ENCODE data around the gene CARMIL1. TPM values are rescaled to one million over a fixed set of nuclear protein-coding genes. Genes with fewer than 3 reads are reported as not detected.
A peak's percentile ranks its signal among the peaks of the same experiment; 100 is the strongest.

The CARMIL1 gene
- polyA plus RNA-seq, 1 of the 3 experiments (the other 2 are of a cell fraction) = 1.7 TPM

DNA sequence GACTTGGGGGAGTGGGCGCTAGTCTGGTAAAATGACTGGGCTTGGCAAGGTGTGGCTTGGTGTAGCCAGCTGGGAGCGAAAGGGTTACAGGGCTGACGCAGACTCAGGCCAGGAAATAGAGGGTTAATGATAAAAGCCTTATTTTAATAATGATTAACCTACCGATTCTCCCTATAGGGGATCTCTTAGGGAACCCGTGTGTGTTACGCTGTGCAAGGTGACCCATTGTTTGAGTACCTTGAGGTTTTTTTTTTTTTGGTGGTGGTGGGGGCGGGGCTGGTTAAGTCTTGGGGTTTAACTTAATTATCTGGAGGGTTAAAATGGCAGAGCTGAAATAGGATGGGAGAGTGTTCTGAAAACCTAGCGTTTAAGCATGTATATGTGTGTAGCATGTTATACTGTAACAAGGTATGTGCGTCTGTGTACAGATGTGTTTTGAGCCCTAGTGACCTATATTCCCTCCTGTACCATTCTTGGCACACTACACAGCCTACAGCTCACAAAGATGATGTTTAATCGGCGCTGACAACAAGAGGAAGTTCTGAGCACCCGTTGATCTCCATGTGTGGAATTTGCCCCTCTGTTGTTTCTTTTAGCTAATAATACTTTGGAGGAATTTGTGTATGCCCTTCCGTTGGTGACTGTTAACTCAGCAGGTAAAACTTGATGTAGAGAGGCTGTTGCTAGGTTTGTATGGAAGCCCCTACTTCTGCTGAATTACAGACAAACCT lies 1.3 kb downstream of the CARMIL1 start:
- H3K9me3 ChIP-seq = no peaks in the 10 kb centered on the region
- no peak overlapping the region for H3K27ac ChIP-seq (ENCODE audit: low read depth in 2 of 2, low read length in 1 of 2)
- H3K9me2 ChIP-seq = no peaks in the 10 kb centered on the region
- ChIA-PET POLR2A (no interaction called here), CTCF (interaction anchor here (1.2 to 6.6 kb wide), 8 partner anchors 13 to 609 kb away, joined by 3 to 151 read pairs (median 12); no protein-coding TSS in a partner anchor)
- TF ChIP-seq RXRA (IDR thresholded peaks at IDR 0.05; ENCODE audit: borderline replicate concordance, low read depth) (no peak), FOXM1 (IDR thresholded peaks at IDR 0.05; ENCODE audit: low read depth) (no peak), TAF1 (IDR thresholded peaks at IDR 0.05; ENCODE audit: borderline replicate concordance, low read depth, low read length) (no peak), GABPA (IDR thresholded peaks at IDR 0.05; ENCODE audit: low read depth) (no peak), NRF1 (IDR thresholded peaks at IDR 0.05; ENCODE audit: low read depth, low read length) (no peak), MXI1 (IDR thresholded peaks at IDR 0.05; ENCODE audit: low read depth, low read length) (no peak)
- TF ChIP-seq, protein P1, sequence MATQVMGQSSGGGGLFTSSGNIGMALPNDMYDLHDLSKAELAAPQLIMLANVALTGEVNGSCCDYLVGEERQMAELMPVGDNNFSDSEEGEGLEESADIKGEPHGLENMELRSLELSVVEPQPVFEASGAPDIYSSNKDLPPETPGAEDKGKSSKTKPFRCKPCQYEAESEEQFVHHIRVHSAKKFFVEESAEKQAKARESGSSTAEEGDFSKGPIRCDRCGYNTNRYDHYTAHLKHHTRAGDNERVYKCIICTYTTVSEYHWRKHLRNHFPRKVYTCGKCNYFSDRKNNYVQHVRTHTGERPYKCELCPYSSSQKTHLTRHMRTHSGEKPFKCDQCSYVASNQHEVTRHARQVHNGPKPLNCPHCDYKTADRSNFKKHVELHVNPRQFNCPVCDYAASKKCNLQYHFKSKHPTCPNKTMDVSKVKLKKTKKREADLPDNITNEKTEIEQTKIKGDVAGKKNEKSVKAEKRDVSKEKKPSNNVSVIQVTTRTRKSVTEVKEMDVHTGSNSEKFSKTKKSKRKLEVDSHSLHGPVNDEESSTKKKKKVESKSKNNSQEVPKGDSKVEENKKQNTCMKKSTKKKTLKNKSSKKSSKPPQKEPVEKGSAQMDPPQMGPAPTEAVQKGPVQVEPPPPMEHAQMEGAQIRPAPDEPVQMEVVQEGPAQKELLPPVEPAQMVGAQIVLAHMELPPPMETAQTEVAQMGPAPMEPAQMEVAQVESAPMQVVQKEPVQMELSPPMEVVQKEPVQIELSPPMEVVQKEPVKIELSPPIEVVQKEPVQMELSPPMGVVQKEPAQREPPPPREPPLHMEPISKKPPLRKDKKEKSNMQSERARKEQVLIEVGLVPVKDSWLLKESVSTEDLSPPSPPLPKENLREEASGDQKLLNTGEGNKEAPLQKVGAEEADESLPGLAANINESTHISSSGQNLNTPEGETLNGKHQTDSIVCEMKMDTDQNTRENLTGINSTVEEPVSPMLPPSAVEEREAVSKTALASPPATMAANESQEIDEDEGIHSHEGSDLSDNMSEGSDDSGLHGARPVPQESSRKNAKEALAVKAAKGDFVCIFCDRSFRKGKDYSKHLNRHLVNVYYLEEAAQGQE (IDR thresholded peaks at IDR 0.05; ENCODE audit: low read depth, low read length) = no peak
- TF ChIP-seq, protein P2, sequence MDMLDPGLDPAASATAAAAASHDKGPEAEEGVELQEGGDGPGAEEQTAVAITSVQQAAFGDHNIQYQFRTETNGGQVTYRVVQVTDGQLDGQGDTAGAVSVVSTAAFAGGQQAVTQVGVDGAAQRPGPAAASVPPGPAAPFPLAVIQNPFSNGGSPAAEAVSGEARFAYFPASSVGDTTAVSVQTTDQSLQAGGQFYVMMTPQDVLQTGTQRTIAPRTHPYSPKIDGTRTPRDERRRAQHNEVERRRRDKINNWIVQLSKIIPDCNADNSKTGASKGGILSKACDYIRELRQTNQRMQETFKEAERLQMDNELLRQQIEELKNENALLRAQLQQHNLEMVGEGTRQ (IDR thresholded peaks at IDR 0.05; ENCODE audit: borderline replicate concordance, low read depth, low read length) = no peak
- H3K4me3 ChIP-seq (ENCODE audit: low read depth in 2 of 2, low read length in 1 of 2) = peak overlapping the region; percentile 82 to 95
- no peaks in the 10 kb centered on the region for H3K36me3 ChIP-seq (replicated peaks in 1 of 2; ENCODE audit: control insufficient read depth in 1 of 2, insufficient read depth in 2 of 2, low read length in 1 of 2)
- H2AFZ ChIP-seq (ENCODE audit: low read depth) = peak overlapping the region; percentile 92
- H4K20me1 ChIP-seq (ENCODE audit: insufficient read depth) = no peaks in the 10 kb centered on the region
- peak overlapping the region; percentile 96 for H3K4me2 ChIP-seq
- peaks cover 0 to 14% of the 10 kb centered on the region in 2 experiments; a peak in 2 of 4 replicates for H3K4me1 ChIP-seq (ENCODE audit: control insufficient read depth in 1 of 2, insufficient read depth in 2 of 2, low read depth in 1 of 2, low read length in 1 of 2)
- peak; percentile 41 for DNase-seq
- no peaks in the 10 kb centered on the region for H3F3A ChIP-seq (replicated peaks; ENCODE audit: insufficient read depth)
- H3K79me2 ChIP-seq (ENCODE audit: insufficient read depth) = no peaks in the 10 kb centered on the region
- peak overlapping the region; percentile 83; the same call in 1 of the 2 replicates for H3K9ac ChIP-seq
- 70% methylated on average over 13 of the region's 13 CpGs for WGBS (ENCODE audit: low lambda C conversion rate)
- H3K27me3 ChIP-seq (ENCODE audit: insufficient read depth) = no peaks in the 10 kb centered on the region

DNA sequence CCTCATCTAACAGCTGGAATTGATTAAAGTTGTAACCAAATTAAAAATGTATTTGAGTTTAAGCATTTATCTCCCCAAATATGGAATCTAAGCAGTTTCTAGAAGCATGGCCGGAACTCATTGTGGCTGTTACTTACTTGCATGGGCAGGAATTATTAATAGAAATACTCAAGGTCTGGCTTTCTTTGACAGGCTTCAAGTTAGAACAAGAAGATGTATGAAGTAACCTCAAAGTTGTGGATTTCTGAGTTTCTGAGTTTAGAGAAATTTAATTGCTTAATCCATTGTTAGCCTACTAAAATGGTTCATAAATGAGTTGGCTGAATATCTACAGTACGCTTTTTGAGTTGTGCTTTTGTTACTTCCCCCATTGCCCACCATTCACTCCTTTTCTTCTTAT lies 7.7 kb downstream of the CARMIL1 start:
- Histone ChIP-seq H4K20me1 (ENCODE audit: insufficient read depth) (no peaks in the 10 kb centered on the region), H2AFZ (ENCODE audit: low read depth) (no peak overlapping the region), H3K36me3 (replicated peaks in 1 of 2; ENCODE audit: control insufficient read depth in 1 of 2, insufficient read depth in 2 of 2, low read length in 1 of 2) (no peaks in the 10 kb centered on the region), H3K27me3 (ENCODE audit: insufficient read depth) (no peaks in the 10 kb centered on the region), H3K9me3 (no peaks in the 10 kb centered on the region), H3K4me2 (no peak overlapping the region), H3K27ac (ENCODE audit: low read depth in 2 of 2, low read length in 1 of 2) (no peak overlapping the region), H3K9ac (no peak overlapping the region), H3K4me1 (ENCODE audit: control insufficient read depth in 1 of 2, insufficient read depth in 2 of 2, low read depth in 1 of 2, low read length in 1 of 2) (no peaks in the 10 kb centered on the region), H3K4me3 (ENCODE audit: low read depth in 2 of 2, low read length in 1 of 2) (no peak overlapping the region), H3F3A (replicated peaks; ENCODE audit: insufficient read depth) (no peaks in the 10 kb centered on the region), H3K9me2 (no peaks in the 10 kb centered on the region), H3K79me2 (ENCODE audit: insufficient read depth) (no peaks in the 10 kb centered on the region; the same call in 1 of the 2 replicates)
- WGBS (ENCODE audit: low lambda C conversion rate) = 96% methylated on average over 2 of the region's 2 CpGs
- ChIA-PET POLR2A (no interaction called here), CTCF (interaction anchor here (1.4 to 3.0 kb wide), 2 partner anchors 8 to 11 kb away, joined by 4 to 13 read pairs; partner anchors contain the start of gene CARMIL1)
- DNase-seq = no peak
- TF ChIP-seq, protein P3, sequence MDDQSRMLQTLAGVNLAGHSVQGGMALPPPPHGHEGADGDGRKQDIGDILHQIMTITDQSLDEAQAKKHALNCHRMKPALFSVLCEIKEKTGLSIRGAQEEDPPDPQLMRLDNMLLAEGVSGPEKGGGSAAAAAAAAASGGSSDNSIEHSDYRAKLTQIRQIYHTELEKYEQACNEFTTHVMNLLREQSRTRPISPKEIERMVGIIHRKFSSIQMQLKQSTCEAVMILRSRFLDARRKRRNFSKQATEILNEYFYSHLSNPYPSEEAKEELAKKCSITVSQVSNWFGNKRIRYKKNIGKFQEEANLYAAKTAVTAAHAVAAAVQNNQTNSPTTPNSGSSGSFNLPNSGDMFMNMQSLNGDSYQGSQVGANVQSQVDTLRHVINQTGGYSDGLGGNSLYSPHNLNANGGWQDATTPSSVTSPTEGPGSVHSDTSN (IDR thresholded peaks at IDR 0.05) = no peak
- TF ChIP-seq NFIC (IDR thresholded peaks at IDR 0.05; ENCODE audit: borderline replicate concordance) (no peak), GABPA (IDR thresholded peaks at IDR 0.05; ENCODE audit: low read depth) (no peak), FOXM1 (IDR thresholded peaks at IDR 0.05; ENCODE audit: low read depth) (no peak)
- TF ChIP-seq, protein P4, sequence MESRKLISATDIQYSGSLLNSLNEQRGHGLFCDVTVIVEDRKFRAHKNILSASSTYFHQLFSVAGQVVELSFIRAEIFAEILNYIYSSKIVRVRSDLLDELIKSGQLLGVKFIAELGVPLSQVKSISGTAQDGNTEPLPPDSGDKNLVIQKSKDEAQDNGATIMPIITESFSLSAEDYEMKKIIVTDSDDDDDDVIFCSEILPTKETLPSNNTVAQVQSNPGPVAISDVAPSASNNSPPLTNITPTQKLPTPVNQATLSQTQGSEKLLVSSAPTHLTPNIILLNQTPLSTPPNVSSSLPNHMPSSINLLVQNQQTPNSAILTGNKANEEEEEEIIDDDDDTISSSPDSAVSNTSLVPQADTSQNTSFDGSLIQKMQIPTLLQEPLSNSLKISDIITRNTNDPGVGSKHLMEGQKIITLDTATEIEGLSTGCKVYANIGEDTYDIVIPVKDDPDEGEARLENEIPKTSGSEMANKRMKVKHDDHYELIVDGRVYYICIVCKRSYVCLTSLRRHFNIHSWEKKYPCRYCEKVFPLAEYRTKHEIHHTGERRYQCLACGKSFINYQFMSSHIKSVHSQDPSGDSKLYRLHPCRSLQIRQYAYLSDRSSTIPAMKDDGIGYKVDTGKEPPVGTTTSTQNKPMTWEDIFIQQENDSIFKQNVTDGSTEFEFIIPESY (IDR thresholded peaks at IDR 0.05; ENCODE audit: borderline replicate concordance, low read depth) = no peak
- TF ChIP-seq, protein P5, sequence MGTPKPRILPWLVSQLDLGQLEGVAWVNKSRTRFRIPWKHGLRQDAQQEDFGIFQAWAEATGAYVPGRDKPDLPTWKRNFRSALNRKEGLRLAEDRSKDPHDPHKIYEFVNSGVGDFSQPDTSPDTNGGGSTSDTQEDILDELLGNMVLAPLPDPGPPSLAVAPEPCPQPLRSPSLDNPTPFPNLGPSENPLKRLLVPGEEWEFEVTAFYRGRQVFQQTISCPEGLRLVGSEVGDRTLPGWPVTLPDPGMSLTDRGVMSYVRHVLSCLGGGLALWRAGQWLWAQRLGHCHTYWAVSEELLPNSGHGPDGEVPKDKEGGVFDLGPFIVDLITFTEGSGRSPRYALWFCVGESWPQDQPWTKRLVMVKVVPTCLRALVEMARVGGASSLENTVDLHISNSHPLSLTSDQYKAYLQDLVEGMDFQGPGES (IDR thresholded peaks at IDR 0.05; ENCODE audit: low read depth, low read length) = no peak
- TF ChIP-seq, protein P6, sequence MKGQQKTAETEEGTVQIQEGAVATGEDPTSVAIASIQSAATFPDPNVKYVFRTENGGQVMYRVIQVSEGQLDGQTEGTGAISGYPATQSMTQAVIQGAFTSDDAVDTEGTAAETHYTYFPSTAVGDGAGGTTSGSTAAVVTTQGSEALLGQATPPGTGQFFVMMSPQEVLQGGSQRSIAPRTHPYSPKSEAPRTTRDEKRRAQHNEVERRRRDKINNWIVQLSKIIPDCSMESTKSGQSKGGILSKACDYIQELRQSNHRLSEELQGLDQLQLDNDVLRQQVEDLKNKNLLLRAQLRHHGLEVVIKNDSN (IDR thresholded peaks at IDR 0.05; ENCODE audit: borderline replicate concordance, low read depth) = no peak
- TF ChIP-seq, protein P2 (IDR thresholded peaks at IDR 0.05; ENCODE audit: borderline replicate concordance, low read depth, low read length) = no peak
